ENCODE results near the gene ZNF385B.
"Not testable (repeated sequence)": the region's sequence is repeated elsewhere in the genome, so short reads cannot be mapped to it uniquely, and the experiment has no call there.

ZNF385B gene

GRCh38 chr2:179861416-179862067 lies at the start of gene ZNF385B:
ZNF385B (minus strand) TSS chr2:179861612.
- DNase-seq (ENCODE audit: low spot score): peak; percentile 36

GRCh38 chr2:179910735-179911113 lies 49.3 kb upstream of the ZNF385B start:
- no peak for DNase-seq (ENCODE audit: low spot score)

- DNase-seq (ENCODE audit: low spot score): no peak
These were observed 48.7 kb upstream of the ZNF385B start for GRCh38 chr2:179909845-179910734.

- DNase-seq (ENCODE audit: low spot score): no peak
These were observed 39.2 kb upstream of the ZNF385B start for GRCh38 chr2:179900655-179901054.

GRCh38 chr2:179899666-179900065 lies 38.3 kb upstream of the ZNF385B start:
- no peak for DNase-seq (ENCODE audit: low spot score)

- no peak for DNase-seq (ENCODE audit: low spot score)
These were observed 37.5 kb upstream of the ZNF385B start for GRCh38 chr2:179898873-179899272.

- DNase-seq (ENCODE audit: low spot score): no peak
These were observed 32.2 kb upstream of the ZNF385B start for GRCh38 chr2:179893616-179894015.

- no peak for DNase-seq (ENCODE audit: low spot score)
These were observed 29.8 kb upstream of the ZNF385B start for GRCh38 chr2:179891237-179891636.

- no peak for DNase-seq (ENCODE audit: low spot score)
These were observed 29.3 kb upstream of the ZNF385B start for GRCh38 chr2:179890666-179891065.

DNA sequence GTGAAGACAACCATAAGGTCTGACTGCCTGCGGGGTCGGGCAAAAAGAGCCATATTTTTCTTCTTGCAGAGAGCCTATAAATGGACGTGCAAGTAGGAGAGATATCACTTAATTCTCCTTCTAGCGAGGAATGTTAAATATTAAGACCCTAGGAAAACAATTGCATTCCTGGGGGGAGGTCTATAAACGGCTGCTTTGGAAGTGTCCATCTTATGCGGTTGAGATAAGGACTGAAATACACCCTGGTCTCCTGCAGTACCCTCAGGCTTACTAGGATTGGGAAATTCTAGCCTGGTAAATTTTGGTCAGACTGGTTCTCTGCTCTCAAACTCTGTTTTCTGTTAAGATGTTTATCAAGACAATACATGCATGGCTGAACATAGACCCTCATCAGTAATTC lies 27.2 kb upstream of the ZNF385B start:
- not testable (repeated sequence) for DNase-seq (ENCODE audit: low spot score)

- no peak for DNase-seq (ENCODE audit: low spot score)
These were observed 22.8 kb upstream of the ZNF385B start for GRCh38 chr2:179884193-179884592.

- DNase-seq (ENCODE audit: low spot score): no peak
These were observed 21.7 kb upstream of the ZNF385B start for GRCh38 chr2:179882851-179883806.

- no peak for DNase-seq (ENCODE audit: low spot score)
These were observed 16.4 kb upstream of the ZNF385B start for GRCh38 chr2:179877601-179878364.

DNA sequence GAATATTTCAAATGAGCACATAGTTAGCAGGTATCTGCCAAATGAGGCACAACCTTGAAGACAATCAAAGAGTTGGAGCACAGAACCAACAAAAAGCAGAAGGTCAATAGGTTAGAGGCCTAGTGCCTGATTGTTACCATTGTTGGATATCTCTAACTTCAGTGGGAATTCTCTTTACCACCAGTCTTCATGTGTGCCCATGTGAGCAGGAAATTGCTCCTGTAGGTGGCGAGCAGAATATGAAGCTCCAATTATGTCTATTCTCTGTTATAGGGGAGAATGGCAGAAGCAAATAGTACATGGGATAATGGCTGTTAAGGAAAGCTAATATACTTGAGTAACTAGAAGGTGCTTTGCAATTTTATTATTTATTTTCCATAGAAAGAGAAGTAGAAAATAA lies 14.9 kb upstream of the ZNF385B start:
- no peak for DNase-seq (ENCODE audit: low spot score)

- no peak for DNase-seq (ENCODE audit: low spot score)
These were observed 14.5 kb upstream of the ZNF385B start for GRCh38 chr2:179875864-179876263.

GRCh38 chr2:179862898-179863458 lies 1.6 kb upstream of the ZNF385B start:
- no peak for DNase-seq (ENCODE audit: low spot score)

DNA sequence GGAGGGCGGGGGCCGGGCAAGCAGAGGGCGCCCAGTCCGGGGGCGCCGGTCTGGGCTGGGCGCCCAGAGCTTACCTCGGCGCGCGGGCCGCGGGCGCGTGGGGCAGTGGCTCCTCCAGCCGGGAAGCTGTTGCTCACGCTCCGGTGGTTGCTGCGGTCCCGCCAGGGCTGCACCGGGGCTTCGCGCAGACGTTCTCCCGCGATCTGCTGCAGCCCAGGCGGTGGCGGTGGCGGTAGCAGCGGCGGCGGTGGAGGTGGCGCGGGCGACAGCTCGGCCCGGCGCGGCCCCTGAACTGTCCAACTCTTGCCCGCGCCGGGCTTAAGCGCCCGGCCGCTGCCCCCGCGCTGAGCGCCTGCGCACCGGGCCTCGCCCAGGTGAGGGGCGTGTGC lies 391 bp downstream of the ZNF385B start:
- DNase-seq (ENCODE audit: low spot score): peak; percentile 27

- peak; percentile 11 for DNase-seq (ENCODE audit: low spot score)
These were observed 971 bp downstream of the ZNF385B start for GRCh38 chr2:179860255-179861026.

- no peak for DNase-seq (ENCODE audit: low spot score)
These were observed 1.9 kb downstream of the ZNF385B start for GRCh38 chr2:179859523-179859922.

GRCh38 chr2:179857236-179857635 lies 4.2 kb downstream of the ZNF385B start:
- DNase-seq (ENCODE audit: low spot score): no peak
